NCI-H1048 (cell line): ENCODE data around the gene ARHGEF28.

Experiments
- DNase-seq: peaks from one replicate; lab custom pipeline; 2025; lab: John Stamatoyannopoulos, UW

Gene ARHGEF28

GRCh38 chr5:73698011-73698410 is 72.0 kb downstream of the ARHGEF28 start:
- DNase-seq, result no peak

GRCh38 chr5:73701566-73701965 is 75.6 kb downstream of the ARHGEF28 start:
- DNase-seq, result peak; percentile 25

GRCh38 chr5:73702534-73702933 is 76.5 kb downstream of the ARHGEF28 start:
- DNase-seq, result no peak

GRCh38 chr5:73702951-73703350 is 77.0 kb downstream of the ARHGEF28 start:
- DNase-seq, result no peak

DNA sequence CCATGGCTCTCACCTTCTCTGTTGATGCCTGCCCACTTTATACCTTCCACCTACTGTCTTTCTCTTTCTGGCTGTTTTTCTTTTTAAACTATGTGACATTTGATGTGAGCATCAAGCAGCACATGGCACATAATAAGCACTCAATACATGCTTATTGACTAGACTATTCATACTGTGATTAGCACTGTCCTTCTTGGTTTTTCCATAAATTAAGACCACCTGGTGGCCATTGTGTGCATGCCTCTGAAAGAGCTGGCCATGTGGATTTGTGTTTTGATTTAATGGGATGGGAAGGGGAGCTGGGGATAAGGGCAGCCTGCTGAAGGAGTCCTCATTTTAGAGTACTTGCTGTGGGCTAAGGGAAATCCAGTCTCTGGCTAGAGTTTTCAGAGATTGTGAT is 79.4 kb downstream of the ARHGEF28 start:
- DNase-seq, result no peak

- DNase-seq, result no peak
These were observed 81.0 kb downstream of the ARHGEF28 start for GRCh38 chr5:73706963-73707362.

DNA sequence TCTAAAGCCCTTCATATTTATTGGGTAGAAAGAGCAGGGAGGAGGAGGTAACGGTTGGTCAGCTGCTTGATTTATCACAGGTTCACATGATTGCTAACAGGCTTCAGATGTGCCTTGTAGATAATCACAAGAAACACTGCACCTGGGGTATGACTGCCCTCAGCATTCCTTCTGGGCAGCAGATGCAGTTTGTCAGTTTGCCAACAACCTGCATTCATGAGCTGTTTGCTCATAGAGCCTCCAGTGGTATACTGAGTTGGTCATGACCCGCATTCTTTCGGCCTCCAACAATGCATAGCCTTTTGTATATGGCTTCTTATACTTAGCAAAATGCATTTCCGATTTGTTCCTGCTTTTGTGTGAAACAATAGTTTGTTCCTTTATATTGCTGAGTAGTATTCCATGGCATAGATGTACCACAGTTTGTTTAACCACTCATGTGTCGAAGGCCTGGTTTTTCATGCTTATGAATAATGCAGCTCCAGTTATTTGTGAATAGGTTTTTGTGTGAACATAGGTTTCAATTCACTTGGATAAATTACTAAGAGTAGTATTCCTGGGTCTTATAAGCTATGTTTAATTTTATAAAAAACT is 83.6 kb downstream of the ARHGEF28 start:
- DNase-seq, result no peak

- DNase-seq, result no peak
These were observed 90.3 kb downstream of the ARHGEF28 start for GRCh38 chr5:73716284-73716808.

GRCh38 chr5:73718762-73719161 is 92.8 kb downstream of the ARHGEF28 start:
- no peak for DNase-seq

GRCh38 chr5:73719632-73720031 is 93.6 kb downstream of the ARHGEF28 start:
- DNase-seq, result no peak

DNA sequence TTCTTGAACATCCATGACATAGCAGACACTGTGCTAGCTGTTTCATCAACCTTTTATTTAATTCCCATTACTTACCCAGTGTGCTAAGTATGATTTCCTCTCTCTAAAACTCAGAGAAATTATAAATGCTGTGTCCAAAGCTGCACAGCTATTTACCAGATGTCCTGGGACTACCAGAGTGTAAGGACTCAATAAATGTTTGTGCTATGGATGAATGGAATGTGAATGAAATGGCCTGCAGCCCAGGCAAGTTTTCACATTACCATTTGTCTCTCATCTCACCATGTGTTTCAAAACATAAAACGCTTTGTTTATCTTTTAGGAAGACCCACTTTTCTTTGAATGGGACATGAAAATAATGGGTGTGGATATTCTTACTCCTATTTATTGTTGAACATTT is 96.2 kb downstream of the ARHGEF28 start:
- DNase-seq, result no peak

DNA sequence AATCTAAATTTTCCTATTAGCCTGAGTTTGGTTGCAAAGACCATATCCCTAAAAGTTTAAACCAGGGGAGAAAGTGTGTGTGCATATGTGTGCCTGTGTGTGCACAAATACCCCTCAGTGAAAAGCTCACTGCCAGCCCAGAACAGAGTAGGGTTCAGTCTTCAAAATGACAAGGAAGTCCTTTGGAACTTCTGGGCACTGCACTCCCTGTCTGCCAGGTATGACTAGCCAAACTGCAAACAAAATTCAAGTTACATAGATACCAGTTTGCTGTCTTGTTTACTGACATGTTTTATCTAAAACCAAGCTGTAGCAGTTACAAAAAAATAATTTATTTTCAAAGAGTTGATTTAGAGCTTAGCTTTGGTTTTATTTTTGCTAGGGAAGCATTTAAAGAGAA is 100.1 kb downstream of the ARHGEF28 start:
- no peak for DNase-seq

DNA sequence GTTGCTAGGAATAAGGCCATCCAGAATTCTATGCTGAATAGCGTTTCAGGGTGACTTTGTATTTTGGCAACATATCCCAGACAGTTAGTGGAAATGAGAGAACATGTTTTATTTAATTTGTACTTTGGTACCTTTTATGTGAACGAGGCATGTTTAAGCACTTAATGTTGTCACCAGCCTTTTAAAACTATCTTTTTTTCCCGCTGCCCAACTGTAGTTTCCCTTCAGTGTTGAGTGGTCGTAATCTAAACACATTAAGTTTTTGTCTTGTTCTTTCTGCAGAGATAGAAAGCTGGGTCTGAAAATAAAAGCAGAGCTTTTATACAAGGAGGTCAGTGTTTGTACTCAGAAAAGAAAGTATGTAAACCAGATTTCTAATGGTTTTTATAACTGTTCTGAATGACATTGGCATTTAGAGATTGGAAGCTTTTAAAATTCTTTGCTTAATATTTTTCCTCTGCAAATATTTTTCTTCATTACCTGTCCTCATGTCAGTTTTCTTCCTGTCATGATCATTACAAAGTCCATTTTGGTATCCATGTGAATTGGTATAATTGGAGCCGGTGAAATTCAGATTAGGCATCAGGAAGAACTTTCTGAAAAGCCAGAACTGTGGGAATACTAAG is 100.7 kb downstream of the ARHGEF28 start:
- no peak for DNase-seq

- no peak for DNase-seq
These were observed 101.5 kb downstream of the ARHGEF28 start for GRCh38 chr5:73727470-73727869.

DNA sequence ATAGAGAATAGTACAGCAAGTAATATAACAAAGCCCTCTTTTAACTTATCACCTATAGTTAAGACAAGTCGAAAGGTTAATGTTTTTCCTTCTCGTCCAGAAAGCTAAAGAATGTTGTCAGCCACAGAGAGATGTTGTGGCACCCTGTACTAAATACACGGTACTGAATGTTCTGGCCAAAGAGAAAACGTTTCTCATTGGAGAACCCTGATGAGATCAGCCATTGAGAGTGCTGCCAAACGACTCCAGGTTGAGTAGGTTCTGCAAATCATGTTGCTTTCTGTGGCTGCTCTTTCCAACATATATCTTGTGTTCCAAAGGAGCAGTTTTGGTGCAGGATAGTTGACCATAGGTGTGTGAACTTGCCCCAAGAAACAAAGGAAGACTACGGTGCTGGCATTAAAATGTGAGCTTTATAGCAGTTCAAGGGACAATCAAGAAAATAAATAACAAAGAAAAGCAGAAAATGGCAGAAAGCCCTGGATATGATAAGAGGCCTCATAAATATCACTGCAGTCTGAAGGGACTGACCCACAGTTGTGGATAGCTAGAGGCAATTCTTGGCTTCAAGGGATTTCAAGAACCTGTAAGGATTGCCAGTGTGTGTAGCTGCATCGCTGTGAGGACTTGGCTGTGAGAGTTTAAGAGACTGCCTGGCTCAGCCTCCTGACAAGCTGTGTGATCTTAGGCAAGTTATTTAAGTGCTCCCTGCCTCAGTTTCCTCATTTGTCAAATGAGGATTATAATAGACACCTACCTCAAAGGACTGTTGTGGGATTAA is 102.7 kb downstream of the ARHGEF28 start:
- no peak for DNase-seq

- no peak for DNase-seq
These were observed 103.3 kb downstream of the ARHGEF28 start for GRCh38 chr5:73729329-73729728.

DNA sequence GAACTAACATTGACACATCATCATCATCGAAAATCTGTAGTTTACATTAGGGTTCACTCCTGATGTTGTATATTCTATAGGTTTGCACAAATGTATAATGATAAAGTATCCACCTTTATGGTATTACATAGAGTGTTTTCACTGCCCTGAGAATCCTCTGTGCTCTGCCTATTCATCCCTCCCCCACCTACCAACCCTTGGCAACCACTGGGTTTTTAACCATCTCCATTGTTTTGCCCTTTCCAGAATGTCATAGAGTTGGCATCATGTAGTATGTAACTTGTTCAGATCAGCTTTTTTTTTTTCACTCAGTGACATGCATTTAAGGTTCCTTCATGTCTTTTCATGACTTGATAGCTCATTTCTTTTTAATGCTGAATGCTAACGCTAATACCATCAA is 106.0 kb downstream of the ARHGEF28 start:
- DNase-seq, result no peak

GRCh38 chr5:73733219-73733618 is 107.2 kb downstream of the ARHGEF28 start:
- no peak for DNase-seq

DNA sequence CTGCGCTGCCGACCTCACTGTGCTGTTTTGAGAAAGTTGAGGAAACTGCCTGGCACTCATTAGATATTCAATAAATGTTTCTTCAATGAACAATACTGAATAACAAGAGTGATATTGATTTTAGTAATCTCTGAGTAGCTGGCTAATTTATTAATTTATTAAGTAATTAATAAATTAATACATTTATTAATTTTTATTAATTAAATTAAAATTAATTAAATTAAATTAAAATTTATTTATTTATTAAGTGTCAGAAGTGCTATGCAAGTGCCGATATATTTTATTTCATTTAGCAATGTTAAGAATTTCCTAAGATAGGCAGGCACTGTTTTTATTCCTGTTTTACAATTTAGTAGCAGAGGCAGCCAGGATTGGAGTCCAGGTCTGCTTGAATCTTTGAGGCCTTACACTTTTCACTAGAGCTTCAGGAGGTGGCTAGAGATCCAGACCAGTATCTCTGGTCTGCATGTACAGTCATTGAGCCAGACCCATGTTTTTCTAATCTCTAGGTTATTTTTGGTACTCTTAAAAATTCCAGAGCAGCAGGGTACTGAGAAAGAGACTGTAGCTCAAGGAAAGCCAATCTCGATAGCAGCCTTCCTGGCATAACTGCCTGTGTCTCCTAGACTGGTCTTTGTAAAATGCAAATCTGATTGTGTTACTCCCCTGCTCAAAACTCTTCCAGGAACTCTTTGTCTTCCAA is 109.2 kb downstream of the ARHGEF28 start:
- DNase-seq, result no peak

DNA sequence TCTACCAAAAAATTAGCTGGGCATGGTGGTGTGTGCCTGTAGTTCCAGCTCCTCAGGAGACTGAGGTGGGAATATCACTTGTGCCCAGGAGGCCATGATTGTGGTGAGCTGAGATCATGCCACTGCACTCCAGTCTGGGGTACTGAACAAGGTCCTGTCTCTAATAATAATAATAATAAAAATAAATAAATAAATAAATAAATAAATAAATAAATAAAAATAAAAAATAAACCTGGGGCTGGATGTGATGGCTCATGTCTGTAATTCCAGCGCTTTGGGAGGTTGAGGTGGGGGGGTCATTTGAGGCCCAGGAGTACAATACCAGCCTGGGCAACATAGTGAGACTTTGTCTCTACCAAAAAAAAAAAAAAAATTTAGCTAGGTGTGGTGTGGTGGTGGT is 113.7 kb downstream of the ARHGEF28 start:
- no peak for DNase-seq

DNA sequence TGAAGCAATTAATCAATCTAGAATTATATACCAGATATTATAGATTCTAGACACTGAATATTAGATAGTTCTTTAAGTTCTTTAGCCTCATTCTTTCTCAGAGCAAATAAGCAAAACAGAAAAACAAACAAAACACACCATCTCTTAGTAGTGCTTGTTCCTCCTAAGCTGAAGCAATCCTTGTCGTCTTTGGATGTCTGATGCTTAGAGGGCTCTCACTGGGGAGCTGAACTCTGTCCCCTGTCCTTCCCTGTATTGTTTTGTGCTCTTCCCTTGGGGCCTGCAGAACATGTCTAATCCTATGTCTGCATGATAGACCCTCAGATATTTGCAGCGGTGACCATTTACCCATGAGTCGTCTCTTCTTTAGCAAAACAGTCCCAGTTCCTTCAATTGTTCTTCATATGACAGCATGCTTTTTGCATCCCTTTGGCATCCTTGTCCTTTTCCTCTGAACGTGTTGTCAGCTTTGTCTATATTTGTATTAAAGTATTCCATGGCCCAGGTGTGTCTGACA is 114.3 kb downstream of the ARHGEF28 start:
- DNase-seq, result no peak

DNA sequence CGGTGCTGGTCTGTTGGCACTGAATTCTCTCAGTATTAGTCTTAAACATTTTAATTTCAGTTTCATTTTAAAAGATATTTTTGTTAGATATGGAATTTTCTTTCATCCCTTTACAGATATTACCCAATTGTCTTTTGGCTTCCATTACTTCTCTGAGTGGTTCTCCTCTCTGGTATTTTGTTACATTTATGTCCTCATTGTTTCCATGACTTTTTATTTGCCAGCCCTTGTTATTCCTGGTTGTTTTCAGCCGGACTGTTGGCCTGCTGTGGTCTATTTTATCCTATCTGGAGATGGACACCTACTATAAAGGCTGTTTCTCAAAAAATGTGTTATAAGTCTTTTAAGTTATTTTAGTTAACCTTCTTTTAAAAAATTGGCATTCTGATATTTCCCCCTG is 117.2 kb downstream of the ARHGEF28 start:
- no peak for DNase-seq
